PFSK-1 (cell line): ENCODE results near the gene IKZF4.

Experiments
- REST ChIP-seq, 2 experiments: IDR thresholded peaks; 2 replicates each; pipeline versions ENCODE4 v1.6.1 to v1.8.0; 2011 to 2012; ENCODE audit warnings: low read depth in 2 of 2, low read length in 2 of 2, control low read depth in 1 of 2, inconsistent platforms in 1 of 2, mild to moderate bottlenecking in 1 of 2, moderate library complexity in 1 of 2; ENCODE audit not compliant: insufficient read depth in 1 of 2
- SIN3A ChIP-seq: IDR thresholded peaks from 2 replicates; pipeline ENCODE4 v1.6.1; 2012; ENCODE audit warnings: mild to moderate bottlenecking, low read length, moderate library complexity, borderline replicate concordance; ENCODE audit not compliant: insufficient read depth
- TAF1 ChIP-seq: IDR thresholded peaks from 2 replicates; pipeline ENCODE4 v1.6.1; 2012; ENCODE audit warnings: low read length, control low read depth, borderline replicate concordance; ENCODE audit not compliant: insufficient read depth

DNA sequence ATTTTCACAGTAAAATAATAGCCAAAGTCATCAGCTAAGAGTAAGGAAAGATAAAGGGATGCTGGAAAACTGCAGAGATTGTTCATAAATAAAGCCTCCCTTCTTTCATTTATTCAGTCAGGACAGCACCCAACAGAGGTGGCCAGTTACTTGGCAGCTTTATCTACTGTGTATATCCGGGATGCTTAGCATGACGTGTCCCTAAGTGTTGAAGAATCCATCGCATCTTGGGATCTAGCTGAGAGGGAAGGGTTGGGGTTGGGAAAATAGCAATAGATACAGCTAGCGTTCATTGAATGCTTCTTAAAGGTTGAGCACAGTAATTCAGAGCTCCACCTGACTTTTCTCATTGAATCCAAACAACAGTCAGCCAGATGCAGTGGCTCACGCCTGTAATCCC, 53.6 kb downstream of the IKZF4 start:
- TF ChIP-seq SIN3A (no peak), REST (IDR thresholded peaks at IDR 0.05; ENCODE audit: insufficient read depth in 1 of 2, low read depth in 2 of 2, low read length in 2 of 2) (no peak), TAF1 (no peak)
